Mesendoderm (in vitro differentiated cells): ENCODE measurements around the gene LCMT1.

Source experiments
- DNase-seq: peaks from one replicate; pipeline ENCODE4 v3.0.0; 2013
- H2AK5ac ChIP-seq: 2 replicates; pipeline ENCODE4 v1.6.1; 2013; ENCODE audit warnings: low read length, inconsistent platforms
- H2BK120ac ChIP-seq: 2 replicates; pipeline ENCODE4 v1.6.1; 2013; ENCODE audit warnings: low read depth, mild to moderate bottlenecking, low read length, moderate library complexity, mixed read lengths
- H2BK15ac ChIP-seq: replicated peaks from 2 replicates; pipeline ENCODE4 v1.6.1; 2013; ENCODE audit warnings: low read depth, mild to moderate bottlenecking, moderate library complexity
- H2BK5ac ChIP-seq: 2 replicates; pipeline ENCODE4 v1.6.1; 2013; ENCODE audit warnings: low read length, inconsistent platforms
- H3K18ac ChIP-seq: 2 replicates; pipeline ENCODE4 v1.6.1; 2013; ENCODE audit warnings: mild to moderate bottlenecking, low read length, mixed read lengths
- H3K23ac ChIP-seq: one replicate; pipeline ENCODE4 v1.6.1; 2013; ENCODE audit warnings: low read length
- H3K27ac ChIP-seq: 2 replicates; pipeline ENCODE4 v1.5.1; 2013; ENCODE audit warnings: low read depth, mild to moderate bottlenecking, inconsistent platforms, low read length, moderate library complexity
- H3K27me3 ChIP-seq: 2 replicates; pipeline ENCODE4 v1.6.1; 2013; ENCODE audit warnings: low read length, control low read depth, mild to moderate bottlenecking, inconsistent platforms; ENCODE audit not compliant: insufficient read depth, poor library complexity
- H3K36me3 ChIP-seq: 2 replicates; pipeline ENCODE4 v1.6.1; 2013; ENCODE audit warnings: low read length, inconsistent platforms; ENCODE audit not compliant: control insufficient read depth, insufficient read depth
- H3K4ac ChIP-seq: one replicate; pipeline ENCODE4 v1.6.1; 2013; ENCODE audit warnings: low read depth, mild to moderate bottlenecking, low read length, moderate library complexity
- H3K4me1 ChIP-seq: 2 replicates; pipeline ENCODE4 v1.6.1; 2013; ENCODE audit warnings: low read depth, low read length, inconsistent platforms; ENCODE audit not compliant: control insufficient read depth
- H3K4me2 ChIP-seq: 2 replicates; pipeline ENCODE4 v1.6.1; 2013; ENCODE audit warnings: low read length
- H3K4me3 ChIP-seq: 2 replicates; pipeline ENCODE4 v1.5.1; 2013; ENCODE audit warnings: mild to moderate bottlenecking, low read length
- H3K56ac ChIP-seq: one replicate; pipeline ENCODE4 v1.6.1; 2013; ENCODE audit warnings: low read length
- H3K79me1 ChIP-seq: 2 replicates; pipeline ENCODE4 v1.6.1; 2013; ENCODE audit warnings: low read length, inconsistent platforms
- H3K79me2 ChIP-seq: 2 replicates; pipeline ENCODE4 v1.6.1; 2013; ENCODE audit warnings: mild to moderate bottlenecking, low read length; ENCODE audit not compliant: control insufficient read depth, insufficient read depth
- H3K9ac ChIP-seq: 2 replicates; pipeline ENCODE4 v1.6.1; 2013; ENCODE audit warnings: low read length, inconsistent platforms
- H4K5ac ChIP-seq: one replicate; pipeline ENCODE4 v1.6.1; 2013; ENCODE audit warnings: low read length
- H4K8ac ChIP-seq: one replicate; pipeline ENCODE4 v1.6.1; 2013; ENCODE audit warnings: low read depth, mild to moderate bottlenecking, control low read depth, low read length, moderate library complexity
- WGBS: extraction: QIAGEN DNeasy Blood & Tissue Kit; methylation state at CpG from one replicate; pipeline ENCODE4 v1.1.7; 2013; ENCODE audit warnings: low lambda C conversion rate, missing lambda C conversion rate; ENCODE audit not compliant: insufficient coverage; ENCODE audit errors: extremely low coverage; 5-methylcytosine and 5-hydroxymethylcytosine counted together

The LCMT1 gene

GRCh38 chr16:25089351-25089750 lies 22.2 kb upstream of the LCMT1 start:
- DNase-seq: no peak
- Histone ChIP-seq H3K27me3 (no peaks in the 10 kb centered on the region), H3K4me3 (no peak overlapping the region), H3K4ac (no peak overlapping the region), H3K79me2 (no peaks in the 10 kb centered on the region), H2AK5ac (no peak overlapping the region), H3K9ac (no peak overlapping the region), H2BK15ac (no peak overlapping the region), H2BK5ac (no peak overlapping the region), H3K18ac (no peak overlapping the region), H4K5ac (no peak overlapping the region), H3K4me1 (no peaks in the 10 kb centered on the region), H3K36me3 (no peaks in the 10 kb centered on the region), H3K4me2 (no peak overlapping the region), H3K79me1 (no peaks in the 10 kb centered on the region), H3K56ac (no peak overlapping the region), H4K8ac (no peak overlapping the region), H3K23ac (no peak overlapping the region), H2BK120ac (no peak overlapping the region), H3K27ac (no peak overlapping the region)
- no CpG with 5 or more reads among the region's 5 CpGs for WGBS

- Histone ChIP-seq H3K4me3 (no peak overlapping the region), H3K27ac (no peak overlapping the region), H2BK15ac (no peak overlapping the region), H2BK5ac (no peak overlapping the region), H3K18ac (no peak overlapping the region), H2AK5ac (no peak overlapping the region), H3K4ac (no peak overlapping the region), H4K5ac (no peak overlapping the region), H3K9ac (no peak overlapping the region), H3K23ac (no peak overlapping the region), H3K27me3 (no peaks in the 10 kb centered on the region), H4K8ac (no peak overlapping the region), H2BK120ac (no peak overlapping the region), H3K4me1 (no peaks in the 10 kb centered on the region), H3K4me2 (no peak overlapping the region), H3K36me3 (no peaks in the 10 kb centered on the region), H3K79me1 (no peaks in the 10 kb centered on the region), H3K56ac (no peak overlapping the region), H3K79me2 (no peaks in the 10 kb centered on the region)
- no peak for DNase-seq
- WGBS: no CpG with 5 or more reads among the region's 10 CpGs
Observed at GRCh38 chr16:25092441-25092840, 19.1 kb upstream of the LCMT1 start.

GRCh38 chr16:25093208-25094061 lies 18.1 kb upstream of the LCMT1 start:
- Histone ChIP-seq H2BK5ac (no peak overlapping the region), H3K79me1 (no peaks in the 10 kb centered on the region), H2BK15ac (no peak overlapping the region), H3K36me3 (no peaks in the 10 kb centered on the region), H2AK5ac (no peak overlapping the region), H4K8ac (no peak overlapping the region), H3K27me3 (no peaks in the 10 kb centered on the region), H3K9ac (no peak overlapping the region), H3K4me1 (no peaks in the 10 kb centered on the region), H3K4me3 (no peak overlapping the region), H3K4me2 (no peak overlapping the region), H3K23ac (no peak overlapping the region), H4K5ac (no peak overlapping the region), H3K18ac (no peak overlapping the region), H3K79me2 (no peaks in the 10 kb centered on the region), H3K56ac (no peak overlapping the region), H2BK120ac (no peak overlapping the region), H3K27ac (no peak overlapping the region), H3K4ac (no peak overlapping the region)
- no CpG with 5 or more reads among the region's 10 CpGs for WGBS
- no peak for DNase-seq

GRCh38 chr16:25094596-25094995 lies 16.9 kb upstream of the LCMT1 start:
- H2BK5ac ChIP-seq: no peak overlapping the region
- H3K79me1 ChIP-seq: no peaks in the 10 kb centered on the region
- H3K4me2 ChIP-seq: no peak overlapping the region
- no peak overlapping the region for H3K4ac ChIP-seq
- H3K18ac ChIP-seq: no peak overlapping the region
- no peaks in the 10 kb centered on the region for H3K4me1 ChIP-seq
- H2AK5ac ChIP-seq: no peak overlapping the region
- no peak for DNase-seq
- H3K36me3 ChIP-seq: no peaks in the 10 kb centered on the region
- no peak overlapping the region for H3K9ac ChIP-seq
- no peak overlapping the region for H4K8ac ChIP-seq
- H4K5ac ChIP-seq: no peak overlapping the region
- no peak overlapping the region for H2BK15ac ChIP-seq
- no peak overlapping the region for H2BK120ac ChIP-seq
- WGBS: no CpG with 5 or more reads among the region's 8 CpGs
- H3K79me2 ChIP-seq: no peaks in the 10 kb centered on the region
- H3K27me3 ChIP-seq: no peaks in the 10 kb centered on the region
- H3K56ac ChIP-seq: no peak overlapping the region
- H3K23ac ChIP-seq: no peak overlapping the region
- no peak overlapping the region for H3K4me3 ChIP-seq
- H3K27ac ChIP-seq: no peak overlapping the region

GRCh38 chr16:25095636-25096035 lies 15.9 kb upstream of the LCMT1 start:
- H3K23ac ChIP-seq: no peak overlapping the region
- no peak overlapping the region for H4K8ac ChIP-seq
- no peak overlapping the region for H4K5ac ChIP-seq
- no peak overlapping the region for H3K4me3 ChIP-seq
- no peak overlapping the region for H2BK5ac ChIP-seq
- H3K79me2 ChIP-seq: no peaks in the 10 kb centered on the region
- H3K27ac ChIP-seq: no peak overlapping the region
- no peak overlapping the region for H2BK15ac ChIP-seq
- no peaks in the 10 kb centered on the region for H3K27me3 ChIP-seq
- H3K4ac ChIP-seq: no peak overlapping the region
- H3K79me1 ChIP-seq: no peaks in the 10 kb centered on the region
- H3K4me1 ChIP-seq: no peaks in the 10 kb centered on the region
- H3K36me3 ChIP-seq: no peaks in the 10 kb centered on the region
- H3K9ac ChIP-seq: no peak overlapping the region
- H2BK120ac ChIP-seq: no peak overlapping the region
- no peak overlapping the region for H2AK5ac ChIP-seq
- no peak overlapping the region for H3K56ac ChIP-seq
- H3K4me2 ChIP-seq: no peak overlapping the region
- no peak overlapping the region for H3K18ac ChIP-seq
- WGBS: no CpG with 5 or more reads among the region's 4 CpGs
- no peak for DNase-seq
